ENCODE data around the gene MAK.
"Not testable (repeated sequence)": the region's sequence is repeated elsewhere in the genome, so short reads cannot be mapped to it uniquely, and the experiment has no call there.

MAK gene

DNA sequence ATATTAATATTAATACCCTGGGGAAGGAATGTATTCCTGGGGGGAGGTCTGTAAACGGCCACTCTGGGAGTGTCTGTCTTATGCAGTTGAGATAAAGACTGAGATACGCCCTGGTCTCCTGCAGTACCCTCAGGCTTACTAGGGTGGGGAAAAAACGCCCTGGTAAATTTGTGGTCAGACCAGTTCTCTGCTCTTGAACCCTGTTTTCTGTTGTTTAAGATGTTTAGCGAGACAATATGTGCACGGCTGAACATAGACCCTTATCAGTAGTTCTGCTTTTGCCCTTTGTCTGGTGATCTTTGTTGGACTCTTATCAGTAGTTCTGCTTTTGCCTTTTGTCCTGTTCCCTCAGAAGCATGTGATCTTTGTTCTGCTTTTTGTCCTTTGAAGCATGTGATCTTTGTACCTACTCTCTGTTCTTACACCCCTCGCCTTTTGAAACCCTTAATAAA is 15.5 kb upstream of the MAK start:
- DNase-seq, result not testable (repeated sequence)

DNA sequence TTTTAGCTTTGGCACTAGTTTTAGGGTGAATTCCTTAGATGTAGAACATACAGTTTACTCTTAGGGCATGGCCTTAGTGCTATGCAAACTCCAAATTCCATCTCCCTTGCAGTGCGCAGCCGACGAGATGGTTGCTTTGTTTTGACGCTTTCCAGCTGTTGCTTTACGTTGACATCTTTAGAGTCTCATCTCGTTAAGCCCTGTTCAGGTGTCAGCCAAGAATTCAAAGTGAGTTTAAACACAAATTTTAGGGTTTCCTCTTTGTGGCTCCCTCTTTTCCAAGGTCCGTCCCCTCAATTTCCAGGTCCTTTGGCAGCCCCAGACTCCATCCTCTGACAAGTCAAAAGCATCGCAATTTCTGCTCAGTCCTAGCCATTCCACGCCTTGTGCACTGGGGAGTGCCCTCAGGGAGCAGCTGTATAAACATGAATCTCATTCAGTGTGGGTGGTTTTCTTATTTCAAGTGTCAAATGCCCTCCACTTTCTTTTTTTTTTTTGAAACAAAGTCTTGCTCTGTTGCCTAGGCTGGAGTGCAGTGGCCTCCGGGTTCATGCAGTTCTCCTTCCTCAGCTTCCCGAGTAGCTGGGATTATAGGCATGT is 14.1 kb upstream of the MAK start:
- no peak for DNase-seq

DNA sequence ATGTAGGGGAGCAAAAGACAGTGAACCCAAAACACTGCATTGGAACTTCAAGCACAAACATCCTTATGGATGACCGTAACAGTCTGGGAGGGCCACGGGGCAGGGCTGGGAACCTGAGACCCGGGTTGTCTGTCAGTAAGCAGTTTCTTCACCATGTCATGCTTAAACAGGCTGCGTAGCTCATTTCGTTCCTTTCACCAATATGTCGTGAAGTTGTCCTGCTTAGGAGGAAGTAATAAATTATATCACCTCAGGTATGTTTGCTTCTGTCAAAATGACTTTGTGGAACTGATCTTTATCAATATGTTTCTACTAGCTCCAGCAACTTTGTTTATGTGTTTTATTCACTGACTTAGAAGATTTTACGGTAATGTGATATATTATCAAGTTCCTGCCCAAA is 12.4 kb upstream of the MAK start:
- no peak for DNase-seq

DNA sequence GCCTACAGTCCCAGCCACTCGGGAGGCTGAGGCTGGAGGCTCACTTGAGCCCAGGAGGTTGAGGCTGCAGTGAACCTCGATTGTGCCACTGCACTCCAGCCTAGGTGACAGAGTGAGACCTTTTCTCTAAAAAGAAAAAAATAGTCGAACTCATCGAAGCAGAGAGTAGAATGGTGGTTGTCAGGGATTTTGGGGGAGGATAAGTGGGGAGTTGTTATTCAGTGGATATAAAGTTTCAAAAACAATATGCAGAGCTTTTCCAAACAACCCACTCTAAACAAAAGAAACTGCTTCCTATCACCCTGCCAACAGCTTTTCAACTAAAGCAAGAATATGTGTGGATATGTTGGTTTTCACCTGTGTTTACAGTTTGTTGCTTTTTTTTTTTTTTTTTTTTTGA is 11.6 kb upstream of the MAK start:
- DNase-seq, result no peak

DNA sequence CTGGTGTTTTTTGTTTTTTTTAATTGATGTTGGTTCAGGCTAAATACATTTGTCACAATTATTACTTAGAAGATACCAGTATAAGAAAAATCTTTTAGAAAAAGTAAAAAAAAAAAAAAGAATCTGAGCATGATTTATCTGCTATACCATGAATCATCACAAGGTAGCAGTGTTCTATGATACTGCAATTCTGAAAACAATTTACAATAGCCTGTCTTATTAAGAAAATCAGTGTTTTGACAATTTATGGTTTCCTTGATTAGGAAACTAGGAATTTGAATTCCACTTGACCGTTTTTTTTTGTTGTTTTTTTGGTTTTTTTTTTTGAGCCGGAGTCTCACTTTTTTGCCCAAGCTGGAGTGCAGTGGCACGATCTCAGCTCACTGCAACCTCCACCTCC is 9.3 kb upstream of the MAK start:
- DNase-seq, result no peak

DNA sequence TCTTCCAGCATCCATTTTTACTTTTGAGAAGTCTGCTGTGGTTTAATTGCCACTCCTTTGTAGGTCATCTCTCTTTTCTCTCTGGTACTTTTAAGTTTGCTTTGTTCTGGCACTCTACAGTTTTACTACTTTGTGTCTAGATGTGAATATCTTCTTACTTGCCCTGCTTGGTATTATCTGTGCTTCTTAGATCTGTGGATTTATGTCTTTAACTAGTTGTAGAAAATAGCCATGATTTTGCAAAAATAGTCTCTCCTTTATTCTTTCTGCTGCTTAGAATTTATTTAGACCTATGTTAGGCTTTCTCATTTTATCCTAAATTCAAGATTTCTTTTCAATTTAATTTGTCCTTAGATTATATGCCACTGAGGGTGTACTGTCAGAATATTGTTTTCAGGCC is 5.2 kb upstream of the MAK start:
- no peak for DNase-seq

DNA sequence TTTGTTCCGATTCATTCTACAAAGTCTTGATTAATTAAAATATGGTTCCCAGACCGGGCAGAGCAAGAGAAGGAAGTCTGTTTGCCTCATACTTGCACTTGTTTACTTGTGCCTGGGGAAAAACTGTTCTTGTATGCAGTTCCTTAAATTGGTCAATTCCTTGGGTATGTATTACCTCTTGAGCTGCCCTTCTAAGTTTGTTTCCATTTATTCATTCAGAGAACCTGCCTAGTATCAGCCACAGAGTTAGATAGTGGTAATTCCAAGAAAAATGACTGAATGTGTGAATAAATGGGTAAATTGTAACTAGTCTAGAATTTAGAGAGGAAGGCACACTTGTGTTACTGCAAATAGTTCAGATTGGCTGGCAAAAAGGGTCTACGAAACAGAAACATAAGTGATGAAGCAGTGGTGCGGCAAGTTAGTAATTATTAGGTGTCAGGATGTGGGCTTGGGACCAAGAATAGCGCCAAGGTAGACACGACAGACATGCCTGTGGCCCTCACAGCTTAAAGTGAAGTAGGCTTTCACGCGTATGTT is 525 bp upstream of the MAK start:
- no peak for DNase-seq

DNA sequence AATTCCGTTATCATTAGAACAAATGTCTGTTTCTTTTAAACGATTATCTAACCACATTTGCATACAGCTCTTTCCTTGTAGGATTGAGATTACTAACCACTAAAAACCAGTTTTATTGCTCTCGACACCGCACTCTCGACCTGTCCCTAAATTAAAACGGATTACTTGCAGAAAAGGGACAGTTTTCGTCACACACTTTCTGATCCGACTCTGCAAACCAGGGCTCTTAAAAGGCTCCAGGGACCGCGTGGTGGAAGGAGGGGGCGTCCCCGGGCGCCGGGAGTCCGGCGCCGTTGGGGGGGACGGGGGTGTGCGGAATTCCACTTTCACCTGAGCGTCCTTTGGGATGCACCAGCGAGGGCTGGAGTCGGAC is 731 bp downstream of the MAK start:
- peak in 2 of 56 donors; percentile 18 to 22 for DNase-seq

DNA sequence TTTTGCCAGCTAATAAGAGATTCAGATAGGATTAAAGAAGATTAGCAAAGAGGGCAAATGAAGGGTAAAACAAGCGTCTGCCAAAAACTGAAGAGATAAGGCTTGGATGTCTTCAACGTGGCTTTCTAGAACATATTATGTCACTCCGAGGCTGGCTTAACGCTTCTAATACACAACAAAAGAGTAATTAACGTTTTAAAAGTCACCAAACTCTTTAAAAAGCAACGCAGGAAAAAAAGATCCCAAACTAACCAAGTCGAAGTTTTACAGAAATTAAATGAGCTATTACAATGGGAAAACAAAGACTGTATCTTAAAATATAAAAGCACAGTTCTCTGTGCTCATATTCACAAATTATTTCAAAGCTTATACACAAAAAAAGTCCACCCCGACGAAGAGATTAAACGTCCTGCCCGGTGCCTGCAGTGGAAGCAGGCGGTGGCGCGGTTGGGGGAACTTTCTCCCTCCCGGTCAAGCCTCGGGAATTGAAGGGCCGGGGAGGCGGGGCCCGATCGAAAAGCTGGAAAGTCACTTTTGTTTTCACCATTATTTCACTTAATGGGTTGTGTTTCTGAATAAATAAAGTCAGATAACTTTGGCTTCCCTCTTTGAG is 1.2 kb downstream of the MAK start:
- DNase-seq, result peak in 6 of 56 donors; percentile 1 to 11 (median 3)

DNA sequence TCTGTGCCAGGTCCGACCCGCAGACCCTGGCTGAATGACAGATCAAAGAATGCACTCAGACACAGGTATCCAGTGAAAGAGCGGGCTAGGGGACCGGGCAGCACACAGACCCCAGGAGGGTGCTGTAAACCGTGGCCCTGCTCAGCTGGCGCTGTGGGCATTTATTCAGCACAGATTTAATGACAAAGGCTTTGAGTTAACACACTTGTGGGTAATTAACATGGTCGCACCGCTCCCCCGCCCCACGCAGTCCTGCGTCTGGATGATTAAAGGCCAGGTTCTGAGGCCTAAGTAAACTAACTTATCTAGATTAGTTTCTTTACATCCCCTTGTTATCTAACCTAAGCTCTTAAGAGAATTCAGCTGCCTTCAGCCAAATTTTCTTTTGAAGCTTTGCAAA is 3.5 kb downstream of the MAK start:
- DNase-seq, result no peak

DNA sequence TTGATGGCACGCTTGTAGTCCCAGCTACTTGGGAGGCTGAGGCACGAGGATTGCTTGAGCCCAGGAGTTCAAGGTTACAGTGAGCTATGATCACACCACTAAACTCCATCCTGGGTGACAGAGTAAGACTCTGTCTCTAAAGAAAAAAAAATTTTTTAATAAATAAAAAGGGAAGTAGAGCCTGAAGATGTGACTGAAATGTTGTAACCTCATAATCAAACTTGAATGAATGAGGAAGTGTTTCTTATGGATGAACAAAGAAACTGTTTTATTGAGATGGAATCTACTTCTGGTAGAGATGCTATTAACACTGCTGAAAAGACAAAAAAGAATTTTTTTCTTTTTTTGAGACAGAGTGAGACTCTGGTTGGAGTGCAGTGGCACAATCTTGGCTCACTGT is 6.7 kb downstream of the MAK start:
- DNase-seq, result no peak

DNA sequence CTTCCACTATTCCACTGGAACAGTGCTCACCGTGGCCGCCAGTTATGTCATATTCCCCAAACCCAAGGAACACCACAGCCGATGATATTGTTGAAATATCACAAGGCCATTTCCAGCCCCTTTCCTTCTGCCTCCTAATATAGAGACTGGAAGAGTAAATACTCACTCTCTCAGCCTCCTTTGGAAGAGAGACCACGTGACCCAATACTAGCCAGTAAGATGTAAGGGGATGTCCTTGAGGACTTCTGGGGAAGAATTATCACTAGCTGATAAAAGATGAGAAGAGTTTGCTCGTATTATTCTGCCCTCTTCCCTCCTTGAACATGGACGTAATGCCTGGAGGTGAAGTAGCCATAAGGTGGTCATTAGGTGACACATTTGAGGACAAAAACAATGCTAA is 13.5 kb downstream of the MAK start:
- no peak for DNase-seq

DNA sequence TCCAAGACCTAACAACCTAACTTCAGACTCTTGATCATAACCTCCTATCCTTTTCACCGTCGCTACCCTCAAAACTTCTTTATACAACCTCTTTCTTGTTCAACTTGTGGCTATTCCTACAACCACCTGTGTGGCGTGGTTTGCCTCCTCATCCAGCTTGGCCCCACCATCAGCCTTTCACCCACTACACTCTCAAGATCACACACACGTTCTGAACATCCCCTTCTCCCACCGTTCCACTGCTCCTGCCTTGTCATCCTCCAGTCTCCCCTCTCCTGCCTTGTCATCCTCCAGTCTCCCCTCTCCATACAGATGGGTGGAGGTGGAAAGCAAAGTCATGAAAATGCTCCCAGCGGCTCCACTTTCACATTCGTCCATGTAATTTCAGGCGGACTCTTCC is 14.0 kb downstream of the MAK start:
- no peak for DNase-seq

DNA sequence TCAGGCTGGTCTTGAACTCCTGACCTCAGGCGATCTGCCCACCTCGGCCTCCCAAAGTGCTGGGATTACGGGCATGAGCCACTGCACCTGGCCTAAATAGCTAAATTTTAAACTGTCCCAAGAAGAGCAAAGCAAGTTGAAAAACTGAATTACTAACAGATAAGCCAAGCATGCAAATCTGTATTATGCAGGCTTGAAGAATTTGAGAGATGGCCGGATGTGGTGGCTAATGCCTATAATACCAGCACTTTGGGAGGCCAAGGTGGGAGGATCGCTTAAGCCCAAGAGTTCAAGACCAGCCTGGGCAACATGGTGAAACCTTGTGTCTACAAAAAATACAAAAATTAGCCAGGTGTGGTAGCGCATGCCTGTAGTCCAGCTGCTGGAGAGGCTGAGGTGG is 24.2 kb downstream of the MAK start:
- not testable (repeated sequence) for DNase-seq

DNA sequence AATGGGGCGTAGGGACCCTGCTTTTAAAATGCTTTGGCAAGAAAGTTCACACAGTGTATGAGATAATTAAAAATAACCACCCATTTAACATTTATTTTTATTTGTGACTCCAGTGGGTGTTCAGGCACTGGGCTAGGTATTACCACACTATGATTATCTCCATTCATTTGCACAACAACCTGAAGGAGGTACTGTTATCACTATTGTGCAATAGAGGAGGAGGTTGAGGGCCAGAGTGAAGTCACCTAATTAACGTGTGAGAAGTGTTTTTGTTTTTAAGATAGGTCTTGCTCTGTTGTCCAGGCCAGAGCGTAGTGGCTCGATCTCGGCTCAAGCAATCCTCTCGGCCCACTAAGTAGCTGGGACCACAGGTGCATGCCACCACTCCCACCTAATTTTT is 29.2 kb downstream of the MAK start:
- DNase-seq, result no peak

DNA sequence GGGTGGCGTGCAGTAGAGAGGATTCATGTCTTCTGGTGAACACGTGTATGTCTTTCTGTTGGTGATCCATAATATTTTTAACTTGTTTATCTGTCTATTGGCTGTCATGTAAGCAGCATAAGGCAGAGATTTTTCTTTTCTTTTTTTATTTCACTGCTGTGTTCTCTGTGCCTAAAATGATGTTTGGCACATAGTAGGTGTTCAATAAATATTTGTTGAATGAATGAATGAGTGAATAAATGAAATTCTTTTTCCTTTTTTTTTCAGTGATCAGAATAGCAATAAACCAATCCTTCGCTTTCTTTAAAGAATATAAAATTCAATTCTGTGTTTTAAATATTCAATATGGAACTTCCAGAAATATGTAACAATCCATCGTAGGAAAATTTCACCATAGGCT is 30.0 kb downstream of the MAK start:
- no peak for DNase-seq

DNA sequence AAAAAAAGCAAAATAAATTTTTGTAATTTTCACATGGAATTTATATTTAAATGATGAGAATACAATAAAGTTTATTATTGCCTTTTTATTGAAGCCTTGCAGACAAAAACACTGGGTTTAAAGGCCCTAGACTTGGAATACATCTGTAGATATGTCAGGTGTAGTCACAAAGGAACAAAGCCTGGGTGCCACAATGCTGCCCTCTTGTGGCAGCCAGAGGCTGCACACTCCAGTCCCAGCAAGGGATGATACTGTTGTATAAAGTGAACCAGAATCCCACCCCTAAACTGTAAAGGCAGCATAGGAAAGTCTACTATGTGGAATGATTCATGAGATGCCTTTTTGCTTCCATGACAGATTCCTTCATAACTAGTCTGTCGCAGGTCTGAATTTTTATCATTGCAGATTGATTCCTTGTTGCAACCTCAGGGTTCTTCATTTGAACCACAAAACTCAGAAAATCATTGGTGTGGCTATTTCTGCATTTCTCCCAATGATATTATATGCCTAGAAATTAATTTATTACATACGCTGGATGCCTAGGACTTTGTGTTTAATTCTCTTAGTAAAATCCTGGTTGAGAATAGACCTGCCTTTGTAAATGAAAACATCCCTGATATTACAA is 37.0 kb downstream of the MAK start:
- DNase-seq, result peak in 45 of 56 donors; percentile 0 to 68 (median 14)

DNA sequence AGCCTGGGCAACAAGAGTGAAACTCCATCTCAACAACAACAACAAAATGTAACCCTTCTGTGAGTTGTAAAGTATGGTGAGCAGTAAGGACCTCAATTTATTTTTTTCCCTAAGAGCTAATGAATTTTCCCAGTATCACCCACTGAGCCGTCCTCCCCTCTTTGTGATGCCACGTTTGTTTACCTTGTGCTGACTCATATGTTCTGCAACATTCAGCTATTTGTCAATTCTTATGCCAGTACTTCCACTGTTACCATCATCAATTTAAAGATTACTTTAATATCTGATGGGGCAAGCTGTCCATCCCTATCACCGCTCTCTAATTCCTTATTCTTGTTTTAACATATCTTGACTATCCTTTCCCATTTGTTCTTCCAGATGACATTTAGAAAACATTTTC is 37.5 kb downstream of the MAK start:
- DNase-seq, result no peak

DNA sequence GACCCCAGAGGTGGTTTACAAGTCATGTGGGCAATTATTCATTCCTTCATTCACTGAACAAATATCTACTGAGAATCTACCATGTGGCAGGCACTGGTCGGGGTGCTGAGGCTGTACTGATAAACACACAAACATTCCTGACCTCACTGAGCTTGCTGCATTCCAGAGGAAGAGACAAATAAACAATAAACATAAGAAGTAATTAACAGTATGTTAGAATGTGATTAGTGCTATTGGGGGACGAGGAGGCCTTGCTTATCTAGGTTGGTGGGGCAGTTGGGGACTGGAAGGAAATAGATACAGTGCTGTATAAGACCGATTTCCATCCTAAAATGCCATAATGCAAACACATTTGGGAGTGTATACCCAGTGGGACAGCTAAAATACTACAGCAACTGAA is 44.1 kb downstream of the MAK start:
- DNase-seq, result no peak

DNA sequence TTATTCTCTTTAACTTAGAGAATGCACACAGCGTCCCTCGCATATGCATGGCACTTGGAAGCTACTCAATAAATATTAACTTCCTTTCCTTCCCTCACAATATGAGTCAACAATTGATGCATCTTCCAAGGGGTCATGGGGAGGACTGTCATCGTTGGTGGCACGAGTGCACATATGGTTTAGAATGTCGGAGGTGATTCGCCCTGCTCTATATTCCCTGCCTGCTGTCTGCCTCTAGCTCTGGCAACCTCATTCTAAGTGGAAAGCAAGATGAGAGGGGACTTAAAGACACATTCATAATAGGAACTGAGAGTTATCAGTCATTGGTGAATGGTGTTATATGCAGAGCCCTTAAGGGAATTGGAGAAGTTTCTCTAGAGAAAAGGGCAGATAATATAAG is 44.6 kb downstream of the MAK start:
- DNase-seq, result no peak

DNA sequence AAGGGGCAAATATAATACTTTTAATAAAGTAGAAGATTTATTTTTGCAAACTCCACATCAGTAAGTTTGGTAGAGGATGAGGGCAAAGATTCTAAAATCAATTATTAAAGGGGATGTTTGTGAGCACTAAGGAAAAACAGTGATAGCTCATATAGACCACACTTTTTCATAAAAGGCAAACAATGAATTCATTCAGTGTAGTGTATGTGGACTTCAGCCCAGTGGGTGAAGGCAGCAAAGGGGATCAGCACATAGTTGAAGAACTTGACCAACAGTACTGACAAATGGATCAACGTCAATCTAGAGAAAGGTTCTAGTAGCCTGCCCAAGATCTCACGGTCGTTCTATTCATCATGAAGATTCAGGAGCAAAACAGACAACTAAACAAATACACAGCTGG is 45.3 kb downstream of the MAK start:
- no peak for DNase-seq

DNA sequence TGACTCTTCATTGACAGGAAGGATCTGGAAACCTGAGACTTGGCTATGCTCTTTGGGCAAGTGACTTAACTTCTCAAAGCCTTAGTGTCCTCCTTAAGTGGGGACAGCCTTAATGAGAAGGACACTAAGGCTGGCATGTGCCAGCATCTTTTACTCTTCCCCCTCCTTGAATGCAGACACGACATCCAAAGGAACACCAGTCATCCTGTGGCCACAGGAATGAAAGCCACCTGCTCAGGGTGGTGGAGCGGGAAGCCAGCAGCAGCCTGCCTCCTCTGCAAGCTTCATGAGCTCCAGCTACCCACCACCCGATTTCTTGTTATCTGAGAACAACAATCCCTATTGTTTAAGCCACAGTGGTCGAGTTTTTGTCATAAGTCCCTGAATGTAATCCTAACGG is 46.2 kb downstream of the MAK start:
- no peak for DNase-seq

DNA sequence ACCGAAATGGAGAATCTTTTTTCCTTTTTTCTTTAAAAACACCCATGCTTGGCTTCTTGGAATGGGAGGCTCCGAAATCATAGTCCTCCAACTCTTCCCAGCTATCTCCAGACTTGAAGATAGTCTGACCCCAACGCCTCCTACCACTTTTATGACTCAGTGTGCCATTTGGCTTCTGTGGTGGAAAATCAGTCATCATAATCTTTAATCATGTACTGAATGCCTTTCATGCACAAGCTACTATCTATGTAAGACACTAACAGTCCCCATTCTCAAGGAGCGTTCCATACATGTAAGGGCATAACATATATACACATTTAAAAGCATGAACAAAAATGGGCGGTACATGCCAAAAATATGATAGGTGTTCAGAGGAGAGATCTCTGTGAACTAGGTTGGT is 46.7 kb downstream of the MAK start:
- DNase-seq, result no peak

All from nucleus accumbens (tissue), 56 donors.